NCI-H146 (cell line): ENCODE results near the gene OPHN1.
A peak's percentile ranks its signal among the peaks of the same experiment; 100 is the strongest.

Experiments
- DNase-seq: peaks from one replicate; lab custom pipeline; 2025; lab: John Stamatoyannopoulos, UW

Gene OPHN1

DNA sequence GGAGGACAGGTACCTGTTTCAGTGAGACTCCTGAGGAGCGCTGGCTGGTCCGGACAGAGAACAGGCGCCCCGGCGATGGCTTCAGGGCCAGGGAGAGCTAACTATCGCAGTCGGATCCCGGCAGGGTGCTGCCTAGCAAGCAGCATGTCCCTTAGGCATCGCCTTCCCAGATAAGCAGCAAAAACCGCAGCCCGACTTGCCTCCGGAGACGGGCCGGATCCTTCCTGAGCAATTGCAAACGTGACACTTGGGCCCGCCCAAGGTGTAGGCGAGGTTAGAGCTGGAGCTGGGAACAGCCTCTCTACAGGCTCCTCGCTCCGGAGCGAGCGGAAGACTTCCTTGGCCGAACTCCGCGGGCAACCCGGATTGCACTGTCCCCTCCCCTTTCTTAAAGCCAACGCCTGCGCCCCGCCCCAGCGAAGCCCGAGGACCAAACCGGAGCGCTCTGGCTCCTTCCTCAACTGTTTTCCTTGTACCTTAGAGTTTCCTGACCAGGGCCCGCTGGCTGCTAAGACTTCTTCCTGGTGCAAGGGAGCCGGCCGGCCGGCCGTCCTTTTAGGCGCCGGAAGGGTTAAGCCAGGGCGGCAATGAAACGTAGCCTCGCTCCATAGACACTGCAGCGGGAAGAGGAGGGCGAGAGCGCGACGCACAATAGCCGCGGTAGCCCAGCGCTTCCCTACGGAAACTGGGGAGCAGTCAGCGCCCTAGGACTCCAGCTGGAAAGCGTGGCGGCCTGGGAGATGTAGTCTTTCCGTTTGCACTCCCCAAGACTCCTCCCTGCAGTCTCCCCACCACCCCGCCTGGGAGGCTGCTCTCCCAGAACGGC, at the start of gene OPHN1:
Gene OPHN1 (minus strand): TSS at position 341 of the 826 bp plus-strand sequence. CDS start 475 bp downstream, outside the sequence.
- peak; percentile 26 for DNase-seq

DNA sequence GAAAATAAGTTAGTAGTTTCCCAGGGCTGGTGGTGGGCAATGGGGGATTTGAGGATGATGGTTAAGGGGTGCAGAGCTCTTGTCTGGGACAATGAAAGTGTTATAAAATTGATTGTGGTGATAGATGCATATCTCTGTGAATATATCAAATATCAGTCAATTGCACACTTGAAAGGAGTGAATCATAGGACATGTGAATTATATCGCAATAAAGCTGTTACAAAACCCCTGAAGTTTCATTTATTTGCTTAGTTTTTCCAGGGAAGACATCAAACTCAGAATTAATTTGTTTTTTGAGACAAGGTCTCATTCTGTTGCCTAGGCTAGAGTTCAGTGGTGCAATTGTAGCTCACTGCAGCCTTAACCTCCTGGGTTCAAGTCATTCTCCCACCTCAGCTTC, 47.7 kb upstream of the OPHN1 start:
- DNase-seq = no peak

DNA sequence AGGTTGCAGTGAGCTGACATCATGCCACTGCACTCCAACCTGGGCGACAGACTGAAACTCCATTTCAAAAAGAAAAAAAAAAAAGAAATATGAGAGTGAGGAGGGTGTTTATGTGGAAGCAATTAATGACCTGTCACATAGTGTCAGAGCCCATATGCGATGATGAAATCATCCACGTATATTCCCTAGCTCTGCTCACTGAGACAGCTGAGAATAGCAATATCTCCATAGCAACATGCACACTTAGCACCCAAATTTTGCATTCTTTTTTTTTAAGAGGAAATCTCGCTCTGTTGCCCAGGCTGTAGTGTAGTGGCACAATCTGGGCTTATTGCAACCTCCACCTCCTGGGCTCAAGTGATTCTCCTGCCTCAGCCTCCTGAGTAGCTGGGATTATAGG, 31.5 kb upstream of the OPHN1 start:
- no peak for DNase-seq

GRCh38 chrX:68463880-68464279, 30.6 kb upstream of the OPHN1 start:
- DNase-seq = no peak

DNA sequence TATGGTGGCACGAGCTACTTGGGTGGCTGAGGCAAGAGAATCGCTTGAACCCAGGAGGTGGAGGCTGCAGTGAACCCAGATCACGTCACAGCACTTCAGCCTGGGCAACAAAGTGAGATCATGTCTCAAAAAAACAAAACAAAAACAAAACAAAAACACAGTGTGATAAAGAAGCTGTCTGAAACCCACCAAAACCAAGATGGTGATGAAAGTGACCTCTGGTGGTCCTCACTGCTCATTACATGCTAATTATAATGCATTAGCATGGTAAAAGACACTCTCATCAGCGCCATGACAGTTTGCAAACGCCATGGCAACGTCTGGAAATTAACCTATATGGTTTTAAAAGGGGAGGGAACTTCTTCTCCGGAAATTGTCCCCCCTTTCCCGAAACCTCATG, 29.4 kb upstream of the OPHN1 start:
- DNase-seq = no peak

- DNase-seq = no peak
Observed at GRCh38 chrX:68462197-68462596, 28.9 kb upstream of the OPHN1 start.

- DNase-seq = no peak
Observed at GRCh38 chrX:68461576-68461975, 28.3 kb upstream of the OPHN1 start.

- no peak for DNase-seq
Observed at GRCh38 chrX:68461093-68461492, 27.8 kb upstream of the OPHN1 start.

- DNase-seq = no peak
Observed at GRCh38 chrX:68455151-68455510, 21.8 kb upstream of the OPHN1 start.

DNA sequence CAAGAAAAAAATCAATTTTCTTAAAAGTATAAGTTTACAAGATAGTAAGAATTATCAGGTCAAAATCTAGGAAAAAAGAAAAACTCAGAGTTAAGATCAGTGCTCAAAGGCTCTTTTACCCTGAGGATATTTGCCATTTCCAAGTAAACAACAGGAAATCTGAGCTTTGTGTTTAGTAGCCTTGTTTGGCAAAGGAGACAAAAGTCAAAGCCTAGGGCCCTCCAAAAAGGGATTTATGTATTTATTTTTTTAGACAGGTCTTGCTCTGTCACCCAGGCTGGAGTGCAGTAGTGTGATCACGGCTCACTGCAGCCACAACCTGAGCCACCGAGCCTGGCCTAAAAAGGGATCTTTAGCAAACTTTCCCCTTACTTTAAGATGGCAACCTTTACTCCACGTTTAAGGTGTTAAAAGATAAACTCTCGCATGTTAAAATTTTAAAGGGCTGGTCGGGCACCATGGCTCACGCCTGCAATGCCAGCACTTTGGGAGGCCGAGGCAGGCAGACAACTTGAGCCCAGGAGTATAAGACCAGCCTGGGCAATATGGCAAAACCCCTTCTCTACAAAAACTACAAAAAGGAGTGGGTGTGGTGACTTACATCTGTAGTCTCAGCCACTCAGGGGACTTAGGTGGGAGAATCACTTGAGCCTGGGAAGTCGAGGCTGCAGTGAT, 21.3 kb upstream of the OPHN1 start:
- no peak for DNase-seq

DNA sequence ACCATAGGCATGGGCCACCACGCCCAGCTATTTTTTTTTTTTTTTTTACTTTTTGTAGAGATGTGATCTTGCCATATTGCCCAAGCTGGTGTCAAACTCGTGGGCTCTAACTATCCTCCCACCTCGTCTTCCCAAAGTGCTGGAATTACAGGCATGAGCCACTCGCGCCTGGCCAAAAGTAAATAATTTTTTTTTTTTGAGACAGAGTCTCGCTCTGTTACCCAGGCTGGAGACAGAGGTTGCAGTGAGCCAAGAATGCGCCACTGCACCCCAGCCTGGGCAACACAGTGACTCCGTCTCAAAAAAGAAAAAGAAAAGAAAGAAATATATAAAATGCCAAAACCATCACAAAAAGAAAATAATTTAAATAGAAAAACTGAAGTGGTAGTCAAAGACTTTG, 18.4 kb upstream of the OPHN1 start:
- DNase-seq = no peak

DNA sequence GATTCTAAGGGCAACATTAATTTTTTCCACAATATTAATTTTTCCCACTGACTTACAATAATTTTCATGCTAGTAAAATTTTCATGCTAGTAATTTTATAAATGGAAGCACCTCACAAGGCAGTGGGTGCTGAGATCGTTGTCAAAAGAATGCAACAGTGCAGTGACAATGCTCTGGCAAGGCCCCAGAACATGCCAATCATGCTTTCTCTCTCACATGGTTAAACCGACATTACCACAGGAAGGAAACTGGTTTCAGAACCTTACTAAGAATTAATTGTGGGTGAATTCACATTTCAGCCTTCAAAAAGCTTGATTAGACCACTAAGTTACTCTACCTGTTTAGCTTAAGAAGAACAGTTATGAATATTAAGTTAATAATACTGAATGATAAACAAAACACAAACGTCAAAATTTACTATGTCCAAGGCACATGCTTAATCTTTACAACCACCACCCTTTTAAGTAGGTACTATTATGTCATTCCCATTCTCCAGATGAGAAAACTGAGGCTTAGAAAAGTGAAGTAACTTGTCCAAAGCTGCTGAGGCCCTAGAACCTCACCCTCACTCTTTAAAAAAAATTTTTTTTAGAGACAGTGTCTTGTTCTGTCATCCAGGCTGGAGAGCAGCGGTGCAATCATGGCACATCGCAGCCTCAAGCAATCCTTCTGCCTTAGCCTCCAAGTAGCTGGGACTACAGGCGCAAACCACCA, 10.0 kb upstream of the OPHN1 start:
- no peak for DNase-seq

DNA sequence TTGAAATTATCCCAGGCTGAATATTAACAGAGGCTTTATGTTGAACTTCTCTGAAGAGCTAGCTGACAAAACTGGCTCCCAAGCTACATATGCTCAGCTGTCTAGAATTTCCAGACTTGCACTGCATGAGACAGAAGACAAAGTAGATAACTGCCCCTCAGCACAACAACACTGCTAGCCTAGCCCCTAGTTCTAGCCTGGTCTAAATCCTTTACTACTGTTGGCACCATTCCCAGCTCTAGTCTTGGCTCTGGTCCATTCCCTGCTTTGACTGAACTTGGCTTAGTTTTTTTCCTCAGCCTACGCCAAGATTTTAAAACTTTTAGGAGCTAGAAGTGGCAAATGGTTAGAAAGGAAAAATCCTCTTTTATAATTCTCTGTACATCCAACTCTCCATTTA, 7.6 kb upstream of the OPHN1 start:
- DNase-seq = no peak

- no peak for DNase-seq
Observed at GRCh38 chrX:68440442-68440841, 7.1 kb upstream of the OPHN1 start.

- DNase-seq = no peak
Observed at GRCh38 chrX:68439341-68439740, 6.0 kb upstream of the OPHN1 start.

DNA sequence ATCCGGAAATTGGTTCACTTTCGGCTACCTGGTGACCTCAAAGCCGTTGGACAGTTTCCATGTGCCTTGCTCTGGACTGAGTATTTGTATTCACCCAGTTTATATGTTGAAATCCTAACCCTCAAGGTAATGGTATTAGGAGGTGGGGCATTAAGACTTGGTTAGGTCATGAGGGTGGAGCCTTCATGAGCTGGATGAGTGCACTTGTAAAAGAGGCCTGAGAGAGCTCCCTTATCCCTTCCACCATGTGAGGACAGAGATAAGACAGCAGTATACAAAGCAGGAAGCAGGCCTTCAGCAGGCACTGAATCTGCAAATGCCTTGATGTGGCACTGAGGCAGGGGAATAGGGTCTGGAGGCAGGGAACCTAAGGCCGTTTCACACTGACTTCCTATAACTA, 5.3 kb upstream of the OPHN1 start:
- no peak for DNase-seq

- no peak for DNase-seq
Observed at GRCh38 chrX:68433981-68434299, 645 bp upstream of the OPHN1 start.

DNA sequence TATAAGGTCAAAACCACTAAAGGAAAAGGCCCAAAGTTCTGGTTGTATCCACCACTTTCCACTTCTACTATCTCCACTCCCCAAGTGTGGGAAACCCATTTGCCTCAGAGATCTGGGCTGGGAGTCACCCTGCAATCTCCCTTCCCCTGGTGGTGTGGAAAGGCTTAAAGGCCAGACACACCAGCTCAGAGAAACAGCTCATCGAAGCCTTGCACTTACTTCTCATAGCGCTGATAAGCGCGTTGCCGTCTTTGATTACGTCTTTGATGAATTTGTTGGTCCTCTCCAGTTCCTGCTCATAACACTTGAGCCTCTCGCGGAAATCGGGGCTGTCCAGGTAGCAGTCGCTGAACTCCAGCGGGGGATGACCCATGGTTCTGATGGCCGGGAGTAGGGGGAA, 647 bp downstream of the OPHN1 start:
- no peak for DNase-seq

- no peak for DNase-seq
Observed at GRCh38 chrX:68431836-68432235, 1.5 kb downstream of the OPHN1 start.

- DNase-seq = no peak
Observed at GRCh38 chrX:68429216-68429615, 4.1 kb downstream of the OPHN1 start.

DNA sequence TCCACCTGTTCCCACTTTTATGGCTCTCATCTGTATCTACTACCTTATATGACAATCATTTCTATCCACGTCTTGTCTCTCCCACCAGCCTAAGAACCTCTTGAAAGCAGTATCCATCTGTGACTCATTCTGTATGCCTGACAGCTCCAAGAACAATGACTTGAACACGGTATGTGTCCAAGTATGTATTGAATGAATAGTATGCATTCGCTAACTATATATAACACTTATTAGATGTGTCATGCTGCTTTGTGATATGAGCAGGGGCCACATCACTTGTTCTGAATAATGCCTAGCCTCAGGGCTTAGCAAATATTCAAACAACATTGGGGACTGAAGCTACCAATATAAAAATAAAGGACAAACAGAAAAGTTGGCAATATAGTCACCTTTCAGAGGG, 4.9 kb downstream of the OPHN1 start:
- no peak for DNase-seq

DNA sequence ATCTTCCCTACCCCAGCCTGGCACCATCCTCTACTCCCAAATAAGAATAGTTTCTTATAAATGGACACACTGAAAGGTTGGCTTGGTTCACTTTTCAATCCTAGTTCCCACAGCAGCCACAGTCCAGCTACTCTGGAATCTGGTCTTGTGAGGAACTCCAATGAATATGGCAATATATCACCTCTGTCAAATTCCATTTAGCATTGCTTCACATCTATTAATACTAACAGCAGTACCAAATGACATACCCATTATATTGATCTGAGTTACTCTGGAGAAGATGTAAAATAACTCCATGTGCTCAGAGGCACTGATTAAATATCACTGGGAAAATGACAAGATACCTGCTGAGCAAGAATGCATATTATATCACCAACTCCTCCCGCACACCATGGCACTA, 8.6 kb downstream of the OPHN1 start:
- no peak for DNase-seq

GRCh38 chrX:68422478-68422877, 10.8 kb downstream of the OPHN1 start:
- no peak for DNase-seq
